CD4-positive, alpha-beta T cell (primary cell): Measurements from ENCODE around the gene CELA2B. TPM values are rescaled to one million over a fixed set of nuclear protein-coding genes. Genes with fewer than 3 reads are reported as not detected.

ENCODE experiments used
- ATAC-seq: fragments of 200-7000 bp; cut with Tn5 transposase; one replicate; pipeline ENCODE4 v1.10.0; 2022; ENCODE audit warnings: mild to moderate bottlenecking; ENCODE audit not compliant: poor library complexity
- CTCF ChIA-PET: fragments of 350-600 bp; sonication (Branson Sonifier 250); formaldehyde crosslinking; loops from one replicate; lab custom pipeline; 2021; ENCODE audit warnings: antibody characterized with exemption, inconsistent platforms; lab: Charles Lee
- POLR2A ChIA-PET: fragments of 350-600 bp; sonication (Branson Sonifier 250); formaldehyde crosslinking; loops from one replicate; lab custom pipeline; 2021; ENCODE audit warnings: antibody characterized with exemption, inconsistent platforms; lab: Charles Lee
- DNase-seq, 14 experiments: peaks; one replicate each; pipeline ENCODE4 v3.0.0-alpha.2; 2013 to 2020; ENCODE audit warnings: mixed read lengths in 2 of 14
- H3K27ac ChIP-seq, 2 donors: one replicate each; pipeline versions ENCODE4 v1.5.1 to v1.7.0; 2013; ENCODE audit warnings: low read length in 2 of 2, low read depth in 1 of 2, mild to moderate bottlenecking in 1 of 2
- H3K27me3 ChIP-seq, 2 experiments: 1 replicate in 1 of 2; 2 replicates in 1 of 2; pipeline versions ENCODE4 v1.6.1 to v1.7.0; 2013; ENCODE audit warnings: low read length in 2 of 2, control low read depth in 1 of 2, mild to moderate bottlenecking in 1 of 2, moderate library complexity in 1 of 2; ENCODE audit not compliant: insufficient read depth in 2 of 2, control insufficient read depth in 1 of 2
- H3K36me3 ChIP-seq: one replicate; pipeline ENCODE4 v1.6.1; 2013; ENCODE audit warnings: low read length, control low read depth; ENCODE audit not compliant: insufficient read depth
- H3K4me1 ChIP-seq: one replicate; pipeline ENCODE4 v1.6.1; 2013; ENCODE audit warnings: low read length, control low read depth; ENCODE audit not compliant: insufficient read depth
- H3K4me3 ChIP-seq: one replicate; pipeline ENCODE4 v1.5.1; 2013; ENCODE audit warnings: mild to moderate bottlenecking, low read length, moderate library complexity
- H3K9me3 ChIP-seq, 2 experiments: 1 replicate in 1 of 2; 2 replicates in 1 of 2; pipeline versions ENCODE4 v1.6.1 to v1.7.0; 2013; ENCODE audit warnings: low read length in 2 of 2, mild to moderate bottlenecking in 2 of 2, control low read depth in 1 of 2, moderate library complexity in 1 of 2; ENCODE audit not compliant: control insufficient read depth in 1 of 2, insufficient read depth in 1 of 2
- H3K27ac Mint-ChIP-seq: one replicate; pipeline ENCODE4 v1.8.0; 2020; ENCODE audit warnings: mixed read lengths
- H3K27me3 Mint-ChIP-seq: one replicate; pipeline ENCODE4 v1.8.0; 2021; ENCODE audit warnings: mixed read lengths
- H3K36me3 Mint-ChIP-seq: one replicate; pipeline ENCODE4 v1.8.0; 2021; ENCODE audit warnings: low read depth, mixed read lengths
- H3K4me1 Mint-ChIP-seq: one replicate; pipeline ENCODE4 v1.8.0; 2021; ENCODE audit warnings: low read depth, mixed read lengths
- H3K4me3 Mint-ChIP-seq: one replicate; pipeline ENCODE4 v1.8.0; 2020; ENCODE audit warnings: mild to moderate bottlenecking, mixed read lengths
- H3K9me3 Mint-ChIP-seq: one replicate; pipeline ENCODE4 v1.8.0; 2020; ENCODE audit warnings: mixed read lengths
- CTCF ChIP-seq: fragments of 200-600 bp; IDR thresholded peaks from one replicate; pipeline ENCODE4 v1.8.0; 2022; ENCODE audit warnings: antibody characterized with exemption, mild to moderate bottlenecking
- intact Hi-C, 2 experiments: fragments of 100-400 bp; cut with DNase I in 1 of 2; cut with micrococcal nuclease in 1 of 2; formaldehyde crosslinking; loops; one replicate each; pipeline versions ENCODE4 v1.15.1 to v1.9.0; 2023 to 2025; cut with DNase I, micrococcal nuclease
- total RNA-seq, 174 experiments: library from RNA in 2 of 174; stranded (reverse) in 2 of 174; gene quantifications; one replicate each; pipeline ENCODE4 v1.2.3 and lab custom pipeline; 2021 to 2026

The CELA2B gene
- total RNA-seq, 2 experiments from 2014 or later: not detected

DNA sequence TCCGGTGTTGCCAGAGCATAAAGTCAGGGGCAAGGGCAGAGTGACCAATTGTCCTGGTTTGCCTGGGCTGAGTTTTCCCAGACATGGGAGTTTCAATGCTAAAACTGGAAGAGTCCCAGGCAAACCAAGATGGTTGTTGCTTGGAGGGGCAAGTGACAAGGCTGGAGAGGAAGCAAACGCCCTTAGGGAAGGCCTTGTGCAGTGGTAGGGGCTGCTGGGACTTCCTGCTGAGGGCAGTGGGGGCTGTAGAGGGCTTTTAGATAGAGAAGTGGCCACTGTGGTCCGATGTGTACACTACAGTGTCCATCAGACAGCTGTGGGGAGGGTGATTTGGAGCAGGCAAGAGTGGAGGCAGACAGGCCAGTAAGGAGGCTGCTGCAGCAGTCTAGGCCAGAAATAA lies 26.3 kb upstream of the CELA2B start:
- H3K27ac ChIP-seq: no peak overlapping the region
- no peak overlapping the region for H3K4me3 Mint-ChIP-seq
- H3K27me3 ChIP-seq: peaks cover 2 to 4% of the 10 kb centered on the region in 2 experiments
- DNase-seq (no peak), ATAC-seq (no peak)
- no peaks in the 10 kb centered on the region for H3K36me3 Mint-ChIP-seq
- H3K9me3 ChIP-seq: peaks cover 0 to 7% of the 10 kb centered on the region in 2 experiments
- H3K9me3 Mint-ChIP-seq: no peaks in the 10 kb centered on the region
- no peak overlapping the region for H3K27ac Mint-ChIP-seq
- POLR2A ChIA-PET: no interaction called here
- CTCF ChIA-PET: no interaction called here
- TF ChIP-seq CTCF: no peak
- H3K36me3 ChIP-seq: no peaks in the 10 kb centered on the region
- intact Hi-C loops: no loop called here
- peaks cover 6% of the 10 kb centered on the region for H3K4me1 ChIP-seq
- no peak overlapping the region for H3K4me3 ChIP-seq
- no peaks in the 10 kb centered on the region for H3K4me1 Mint-ChIP-seq
- peaks cover 4% of the 10 kb centered on the region for H3K27me3 Mint-ChIP-seq

DNA sequence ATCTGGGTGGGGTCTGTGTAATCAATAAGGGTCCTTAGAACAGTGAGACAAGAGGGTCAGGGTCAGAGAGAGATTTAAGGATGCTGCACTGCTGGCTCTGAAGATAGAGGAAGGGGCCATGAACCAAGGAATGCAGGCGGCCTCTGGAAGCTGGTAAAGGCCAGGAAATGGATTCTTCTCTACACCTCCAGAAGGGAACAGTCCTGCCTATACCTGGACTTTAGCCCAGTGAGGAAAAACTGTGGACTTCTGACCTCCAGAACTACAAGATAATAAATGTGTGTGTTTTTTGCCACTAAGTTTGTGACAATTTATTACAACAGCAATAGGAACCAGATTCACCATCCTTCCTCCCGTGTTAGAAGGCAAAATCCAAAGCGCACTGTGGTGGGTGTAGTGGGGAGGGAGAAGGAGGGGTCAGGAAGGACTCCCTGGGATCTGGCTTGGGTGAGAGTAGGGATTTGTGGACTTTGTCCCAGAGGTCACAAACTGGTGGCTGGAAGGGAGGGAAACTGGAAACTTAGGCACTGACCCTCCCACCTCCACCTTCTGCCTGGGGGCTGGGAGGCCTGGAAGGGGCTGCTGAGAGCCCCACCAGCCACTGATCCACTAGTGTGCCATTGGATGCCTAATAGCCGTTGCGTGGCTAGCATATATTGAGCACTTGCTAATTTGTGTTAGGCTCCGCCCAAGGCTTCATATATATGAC lies 24.7 kb upstream of the CELA2B start:
- Histone ChIP-seq H3K4me1 (no peaks in the 10 kb centered on the region), H3K27me3 (peaks cover 2 to 4% of the 10 kb centered on the region in 2 experiments), H3K36me3 (no peaks in the 10 kb centered on the region), H3K4me3 (no peak overlapping the region), H3K9me3 (peaks cover 0 to 7% of the 10 kb centered on the region in 2 experiments), H3K27ac (no peak overlapping the region)
- no peak for TF ChIP-seq CTCF
- ChIA-PET POLR2A (no interaction called here), CTCF (no interaction called here)
- no peaks in the 10 kb centered on the region for H3K27me3 Mint-ChIP-seq
- no peaks in the 10 kb centered on the region for H3K4me1 Mint-ChIP-seq
- intact Hi-C loops: no loop called here
- H3K9me3 Mint-ChIP-seq: no peaks in the 10 kb centered on the region
- no peaks in the 10 kb centered on the region for H3K36me3 Mint-ChIP-seq
- ATAC-seq (no peak), DNase-seq (no peak)
- no peak overlapping the region for H3K4me3 Mint-ChIP-seq
- no peak overlapping the region for H3K27ac Mint-ChIP-seq

DNA sequence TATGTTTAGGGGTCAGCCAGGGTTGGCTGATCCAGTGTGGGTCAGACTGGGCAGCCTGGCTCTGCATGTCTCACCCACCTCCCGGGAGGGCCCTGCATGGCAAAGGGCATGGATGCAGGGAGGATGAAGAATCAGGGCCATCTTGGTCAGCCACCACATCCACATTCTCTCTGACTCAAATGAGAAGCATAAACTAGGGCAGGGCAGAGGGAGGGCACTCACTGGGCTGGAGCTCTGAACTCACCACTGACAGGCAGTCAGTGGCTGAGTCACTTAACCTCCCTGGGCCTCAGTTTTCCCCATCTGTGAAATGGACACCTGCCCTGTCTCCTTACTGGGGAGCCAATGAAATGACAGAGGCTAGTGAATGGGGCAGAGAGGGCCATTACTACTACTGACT lies 23.7 kb upstream of the CELA2B start:
- intact Hi-C loops: no loop called here
- Histone ChIP-seq H3K4me1 (no peaks in the 10 kb centered on the region), H3K9me3 (peaks cover 0 to 3% of the 10 kb centered on the region in 2 experiments), H3K36me3 (no peaks in the 10 kb centered on the region), H3K27ac (no peak overlapping the region), H3K4me3 (no peak overlapping the region), H3K27me3 (peaks cover 2 to 4% of the 10 kb centered on the region in 2 experiments)
- Mint-ChIP-seq H3K36me3 (no peaks in the 10 kb centered on the region), H3K9me3 (no peaks in the 10 kb centered on the region), H3K27ac (no peak overlapping the region), H3K4me1 (no peaks in the 10 kb centered on the region), H3K27me3 (no peaks in the 10 kb centered on the region), H3K4me3 (no peak overlapping the region)
- no peak for TF ChIP-seq CTCF
- POLR2A ChIA-PET: no interaction called here
- CTCF ChIA-PET: no interaction called here
- ATAC-seq: no peak
- no peak for DNase-seq
